Activated CD4-positive, CD25-positive, alpha-beta regulatory T cell treated with anti-CD3 and anti-CD28 coated beads, Interleukin-2, amount 50 U/mL, for 24 hours (primary cell): ENCODE data around the gene PTPRF.

Experiments
- ATAC-seq, 2 donors: fragments of 150-1000 bp; cut with Tn5 transposase; one replicate each; pipeline ENCODE4 v1.10.0; 2021; ENCODE audit warnings: mild to moderate bottlenecking in 1 of 2, moderate library complexity in 1 of 2

PTPRF gene

DNA sequence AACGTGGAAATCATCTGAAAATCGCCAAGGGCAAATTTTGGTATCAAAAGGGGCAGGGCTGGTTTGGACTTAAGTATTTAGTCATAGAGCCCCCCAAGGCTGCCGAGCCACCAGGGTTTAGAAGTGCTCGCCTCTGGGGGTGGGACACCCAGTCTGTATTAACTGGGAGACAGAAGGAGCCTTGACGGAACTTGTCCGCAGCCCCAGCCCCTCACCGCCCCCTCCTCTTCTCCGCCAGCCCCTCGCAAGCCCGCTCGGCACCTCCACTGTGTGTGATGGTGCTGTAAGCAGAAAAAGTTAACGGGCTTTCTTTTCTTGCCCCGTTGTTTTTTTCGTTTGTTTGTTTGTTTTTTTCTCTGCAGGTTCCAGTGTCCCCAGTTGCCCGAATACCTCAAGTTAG, 81.7 kb downstream of the PTPRF start:
- ATAC-seq = no peak

GRCh38 chr1:43613075-43613942, 82.6 kb downstream of the PTPRF start:
- ATAC-seq = no peak

DNA sequence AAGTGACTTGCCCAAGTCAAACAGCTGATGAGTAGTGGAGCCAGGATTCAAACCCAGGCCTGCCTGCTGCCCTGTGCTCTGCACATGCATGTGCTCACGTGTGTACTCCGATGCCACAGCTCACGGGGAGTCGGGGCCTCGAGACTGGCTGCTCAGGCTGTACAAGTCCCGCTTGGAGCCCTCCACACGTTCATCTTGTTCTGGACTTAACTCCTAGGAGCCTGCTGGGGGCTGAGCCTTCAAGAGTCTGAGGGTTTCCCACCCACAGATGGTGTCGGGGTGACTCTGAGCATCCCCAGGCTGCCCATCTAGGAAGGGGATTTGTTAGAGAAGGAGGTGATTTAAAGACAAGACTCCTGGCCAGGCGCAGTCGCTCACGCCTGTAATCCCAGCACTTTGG, 83.5 kb downstream of the PTPRF start:
- ATAC-seq = no peak

DNA sequence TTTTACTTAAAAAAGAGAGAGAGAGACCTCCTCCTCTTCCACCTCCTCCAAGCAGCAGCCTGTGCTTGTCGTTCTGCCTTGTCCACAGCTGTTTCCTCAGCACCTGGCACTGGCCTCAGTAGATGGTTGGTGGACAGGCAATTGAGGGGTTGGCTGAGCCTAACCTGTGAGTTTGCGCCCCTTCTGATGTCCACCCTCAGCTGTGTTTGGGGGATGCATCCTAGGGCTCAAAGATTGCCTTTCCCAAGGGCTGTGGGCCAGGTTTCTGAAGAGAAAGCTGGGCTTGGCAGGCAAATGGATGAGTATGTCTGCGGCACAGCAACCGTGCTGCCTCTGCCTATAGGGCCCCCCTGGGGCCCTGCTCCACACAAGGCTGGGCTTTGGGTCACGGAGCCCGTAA, 84.2 kb downstream of the PTPRF start:
- ATAC-seq = no peak

- no peak for ATAC-seq
Observed at GRCh38 chr1:43616383-43616782, 85.7 kb downstream of the PTPRF start.

DNA sequence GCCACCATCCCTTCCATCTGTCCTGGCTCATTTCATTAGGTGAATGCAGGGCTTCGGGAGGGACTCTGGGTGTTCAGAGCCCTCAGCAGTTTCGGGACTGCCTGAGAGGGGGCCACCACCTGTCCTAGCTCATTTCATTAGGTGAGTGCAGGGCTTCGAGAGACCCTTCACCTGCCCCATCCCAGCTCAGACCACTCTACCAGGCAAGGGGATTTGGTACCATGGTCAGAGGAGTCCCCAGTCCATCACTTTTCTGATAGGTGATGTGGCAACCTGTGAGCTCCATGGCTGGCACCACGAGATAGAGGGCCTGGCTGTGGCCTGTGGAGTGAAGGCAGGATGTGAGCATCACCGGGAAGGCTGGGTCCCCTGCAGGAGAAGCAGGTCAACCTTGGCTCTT, 86.3 kb downstream of the PTPRF start:
- no peak for ATAC-seq

DNA sequence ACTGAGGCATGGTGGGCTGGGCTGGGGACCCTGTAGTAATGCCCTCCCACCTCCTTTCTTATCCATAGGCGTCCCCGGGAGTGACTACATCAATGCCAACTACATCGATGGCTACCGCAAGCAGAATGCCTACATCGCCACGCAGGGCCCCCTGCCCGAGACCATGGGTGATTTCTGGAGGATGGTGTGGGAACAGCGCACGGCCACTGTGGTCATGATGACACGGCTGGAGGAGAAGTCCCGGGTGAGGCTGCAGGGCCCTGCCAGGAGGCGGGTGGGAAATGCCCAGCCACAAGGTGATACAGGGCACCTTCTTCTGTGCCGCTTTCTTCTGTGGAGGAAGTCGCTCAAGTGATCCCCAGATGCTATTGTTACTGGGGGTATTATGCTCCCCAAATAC, 87.0 kb downstream of the PTPRF start:
- no peak for ATAC-seq

- ATAC-seq = no peak
Observed at GRCh38 chr1:43618521-43619313, 88.0 kb downstream of the PTPRF start.

- ATAC-seq = no peak
Observed at GRCh38 chr1:43619314-43619790, 88.7 kb downstream of the PTPRF start.

DNA sequence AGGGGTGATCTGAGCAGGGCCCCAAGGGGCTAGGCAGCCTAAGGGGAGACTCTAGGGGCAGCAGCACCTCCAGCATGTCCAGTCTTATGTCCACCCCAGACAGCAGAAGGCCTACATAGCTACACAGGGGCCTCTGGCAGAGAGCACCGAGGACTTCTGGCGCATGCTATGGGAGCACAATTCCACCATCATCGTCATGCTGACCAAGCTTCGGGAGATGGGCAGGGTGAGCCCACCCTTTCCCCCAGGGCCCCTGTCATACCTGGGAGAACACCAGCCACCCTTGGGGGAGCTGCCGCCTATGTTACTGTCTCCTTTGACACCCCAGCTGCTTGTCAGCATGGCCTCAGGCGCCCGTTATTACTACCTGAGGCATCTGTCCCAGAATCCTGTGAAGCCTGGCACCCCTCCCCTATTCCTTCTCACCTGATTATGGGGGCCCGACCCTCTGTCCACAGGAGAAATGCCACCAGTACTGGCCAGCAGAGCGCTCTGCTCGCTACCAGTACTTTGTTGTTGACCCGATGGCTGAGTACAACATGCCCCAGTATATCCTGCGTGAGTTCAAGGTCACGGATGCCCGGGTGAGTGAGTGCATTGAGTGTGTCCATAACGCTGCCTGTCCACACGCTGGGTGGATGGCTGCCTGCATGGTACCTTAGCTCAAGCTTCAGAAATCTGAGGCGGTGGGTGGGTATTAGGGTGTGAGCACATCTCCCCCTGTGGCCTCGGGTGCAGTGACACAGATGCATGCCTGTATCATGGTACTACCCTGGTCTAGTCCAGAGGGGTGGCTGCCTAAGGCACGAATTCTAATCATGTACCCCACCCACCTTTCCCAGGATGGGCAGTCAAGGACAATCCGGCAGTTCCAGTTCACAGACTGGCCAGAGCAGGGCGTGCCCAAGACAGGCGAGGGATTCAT, 89.6 kb downstream of the PTPRF start:
- no peak for ATAC-seq

- no peak for ATAC-seq
Observed at GRCh38 chr1:43620956-43621355, 90.3 kb downstream of the PTPRF start.

- ATAC-seq = no peak
Observed at GRCh38 chr1:43621386-43621785, 90.7 kb downstream of the PTPRF start.

GRCh38 chr1:43621861-43622260, 91.2 kb downstream of the PTPRF start:
- ATAC-seq = no peak

- ATAC-seq = no peak
Observed at GRCh38 chr1:43622471-43622870, 91.8 kb downstream of the PTPRF start.

DNA sequence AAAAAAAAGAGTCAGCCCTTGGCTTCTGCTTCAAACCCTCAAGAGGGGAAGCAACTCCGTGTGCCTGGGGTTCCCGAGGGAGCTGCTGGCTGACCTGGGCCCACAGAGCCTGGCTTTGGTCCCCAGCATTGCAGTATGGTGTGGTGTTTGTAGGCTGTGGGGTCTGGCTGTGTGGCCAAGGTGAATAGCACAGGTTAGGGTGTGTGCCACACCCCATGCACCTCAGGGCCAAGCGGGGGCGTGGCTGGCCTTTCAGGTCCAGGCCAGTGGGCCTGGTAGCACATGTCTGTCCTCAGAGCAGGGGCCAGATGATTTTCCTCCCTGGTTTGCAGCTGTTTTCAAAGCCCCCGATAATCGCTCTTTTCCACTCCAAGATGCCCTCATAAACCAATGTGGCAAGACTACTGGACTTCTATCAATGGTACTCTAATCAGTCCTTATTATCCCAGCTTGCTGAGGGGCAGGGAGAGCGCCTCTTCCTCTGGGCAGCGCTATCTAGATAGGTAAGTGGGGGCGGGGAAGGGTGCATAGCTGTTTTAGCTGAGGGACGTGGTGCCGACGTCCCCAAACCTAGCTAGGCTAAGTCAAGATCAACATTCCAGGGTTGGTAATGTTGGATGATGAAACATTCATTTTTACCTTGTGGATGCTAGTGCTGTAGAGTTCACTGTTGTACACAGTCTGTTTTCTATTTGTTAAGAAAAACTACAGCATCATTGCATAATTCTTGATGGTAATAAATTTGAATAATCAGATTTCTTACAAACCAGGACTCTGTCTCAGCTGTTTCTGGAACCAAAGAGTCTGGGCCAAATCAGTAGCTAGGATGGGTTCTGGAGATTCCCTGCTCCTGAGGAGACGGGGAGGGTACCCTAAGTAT, 92.5 kb downstream of the PTPRF start:
- ATAC-seq = no peak

- ATAC-seq = no peak
Observed at GRCh38 chr1:43625063-43625780, 94.5 kb downstream of the PTPRF start.

DNA sequence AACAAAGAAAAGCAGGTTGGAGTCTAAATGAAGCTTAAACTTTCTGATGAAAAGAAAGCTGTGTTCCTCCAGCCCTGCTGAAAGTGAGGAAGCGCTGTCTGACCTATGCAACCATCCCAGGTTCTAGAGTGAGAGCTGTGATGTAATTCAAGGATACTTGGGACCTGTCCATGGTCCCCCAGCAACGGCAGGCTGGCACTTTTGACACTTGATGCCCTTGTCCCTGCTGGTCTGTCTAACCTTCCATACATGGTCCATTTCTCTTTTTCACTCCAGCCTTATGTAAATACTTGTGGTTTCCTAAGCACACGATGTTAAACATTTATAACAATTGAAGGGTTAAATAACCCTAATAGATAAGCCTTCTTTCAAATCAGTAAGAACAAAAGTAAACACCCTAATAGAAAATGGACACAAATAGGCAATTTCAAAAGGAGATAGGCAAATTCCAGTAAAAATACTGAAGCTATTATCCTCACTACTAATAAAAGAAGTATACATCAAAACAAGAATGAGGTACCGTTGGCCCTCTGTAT, 101.5 kb downstream of the PTPRF start:
- ATAC-seq = no peak

- ATAC-seq = no peak
Observed at GRCh38 chr1:43634721-43635120, 104.0 kb downstream of the PTPRF start.

DNA sequence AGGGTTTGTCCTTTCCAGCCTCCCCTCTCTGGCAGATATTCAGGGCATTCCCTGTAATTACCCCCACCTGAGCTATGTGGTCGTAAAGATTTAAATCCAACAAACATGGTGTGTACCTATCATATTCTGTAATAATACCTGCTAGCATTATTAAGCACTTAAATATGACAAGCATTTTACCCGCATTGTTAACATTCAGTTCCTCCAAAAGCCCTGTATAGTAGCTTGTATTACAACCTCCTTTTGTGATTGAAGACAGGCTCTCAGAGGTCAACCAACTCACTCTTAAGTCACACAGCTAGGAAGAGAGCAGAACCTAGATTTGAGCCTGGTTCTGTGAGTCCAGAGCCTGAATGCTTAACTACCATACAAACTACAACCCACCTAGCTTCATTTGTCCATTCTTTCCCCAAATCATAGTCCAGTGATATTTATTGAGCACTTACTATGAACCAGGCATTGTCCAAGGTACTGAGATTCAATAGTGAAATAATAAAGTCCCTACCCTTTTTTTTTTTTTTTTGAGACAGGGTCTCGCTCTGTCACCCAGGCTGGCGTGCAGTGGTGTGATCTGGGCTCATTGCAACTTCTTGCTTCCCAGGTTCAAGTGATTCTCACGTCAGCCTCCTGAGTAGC, 105.4 kb downstream of the PTPRF start:
- ATAC-seq = no peak

DNA sequence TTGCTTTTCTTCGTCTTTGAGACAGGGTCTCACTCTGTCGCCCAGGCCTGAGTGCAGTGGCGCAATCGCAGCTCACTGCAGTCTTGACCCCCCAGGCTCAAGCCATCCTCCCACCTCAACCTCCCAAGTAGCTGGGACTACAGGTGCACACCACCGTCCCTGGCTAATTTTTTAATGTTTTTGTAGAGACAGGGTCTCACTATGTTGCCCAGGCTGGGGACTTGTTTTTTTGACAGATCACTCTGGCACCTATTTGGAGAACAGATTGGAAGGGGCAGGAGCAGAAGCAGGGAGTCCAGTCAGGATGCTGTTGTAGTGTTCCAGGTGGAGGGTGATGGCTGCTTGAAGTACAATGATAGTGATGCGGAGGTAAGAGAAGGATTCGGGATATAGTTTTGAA, 106.6 kb downstream of the PTPRF start:
- no peak for ATAC-seq
